SK-N-SH (cell line): Measurements from ENCODE around the gene ITIH1. TPM values are rescaled to one million over a fixed set of nuclear protein-coding genes. Genes with fewer than 3 reads are reported as not detected.

Source experiments
- CTCF ChIA-PET: fragments of 300-600, 350-600 bp; formaldehyde crosslinking; extraction: SDS; loops from one replicate; lab custom pipeline; 2021; lab: Yijun Ruan, JAX
- POLR2A ChIA-PET: fragments of 350-600 bp; sonication (Branson Sonifier 250); formaldehyde crosslinking; extraction: SDS; loops from one replicate; lab custom pipeline; 2020; ENCODE audit warnings: antibody characterized with exemption, inconsistent platforms; lab: Yijun Ruan, JAX
- DNase-seq: peaks from one replicate; pipeline ENCODE4 v3.0.0; 2012
- H2AFZ ChIP-seq: fragments of 200-600 bp; sonication (generic); 2 replicates; pipeline ENCODE4 v1.8.1; 2016; ENCODE audit warnings: antibody characterized with exemption, mild to moderate bottlenecking, low read depth
- H3F3A ChIP-seq: fragments of 200-600 bp; sonication (generic); replicated peaks from 2 replicates; pipeline ENCODE3; 2016; ENCODE audit warnings: antibody characterized with exemption, mild to moderate bottlenecking; ENCODE audit not compliant: insufficient read depth
- H3K27ac ChIP-seq, 2 experiments: fragments of 200-500 bp in 1 of 2; fragments of 200-600 bp in 1 of 2; sonication (Bioruptor generic) in 1 of 2; sonication (generic), shearing (Covaris generic) in 1 of 2; 2 replicates each; pipeline versions ENCODE4 v1.5.1 to v1.6.1; 2014 to 2016; ENCODE audit warnings: low read depth in 2 of 2, inconsistent platforms in 1 of 2, low read length in 1 of 2, mild to moderate bottlenecking in 1 of 2, mixed read lengths in 1 of 2
- H3K27me3 ChIP-seq: fragments of 200-600 bp; sonication (generic), shearing (Covaris generic); 2 replicates; pipeline ENCODE4 v1.6.1; 2016; ENCODE audit warnings: mixed run types; ENCODE audit not compliant: insufficient read depth
- H3K36me3 ChIP-seq, 2 experiments: fragments of 200-500 bp in 1 of 2; fragments of 200-600 bp in 1 of 2; sonication (Bioruptor generic) in 1 of 2; sonication (generic) in 1 of 2; replicated peaks in 1 of 2; 2 replicates each; pipeline versions ENCODE3 to v1.5.1; 2014 to 2016; ENCODE audit warnings: low read length in 1 of 2, mild to moderate bottlenecking in 1 of 2; ENCODE audit not compliant: insufficient read depth in 2 of 2, control insufficient read depth in 1 of 2
- H3K4me1 ChIP-seq, 2 experiments: fragments of 200-500 bp in 1 of 2; fragments of 200-600 bp in 1 of 2; sonication (Bioruptor generic) in 1 of 2; sonication (generic), shearing (Covaris generic) in 1 of 2; 2 replicates each; pipeline versions ENCODE4 v1.5.1 to v1.6.1; 2014 to 2016; ENCODE audit warnings: low read depth in 1 of 2, low read length in 1 of 2, mixed run types in 1 of 2; ENCODE audit not compliant: insufficient read depth in 2 of 2, control insufficient read depth in 1 of 2
- H3K4me2 ChIP-seq: fragments of 200-600 bp; sonication (generic), shearing (Covaris generic); 2 replicates; pipeline ENCODE4 v1.6.1; 2017; ENCODE audit warnings: mixed run types
- H3K4me3 ChIP-seq, 2 experiments: fragments of 200-500 bp in 1 of 2; fragments of 200-600 bp in 1 of 2; sonication (Bioruptor generic) in 1 of 2; sonication (generic), shearing (Covaris generic) in 1 of 2; 2 replicates each; pipeline versions ENCODE4 v1.5.1 to v1.8.1; 2014 to 2016; ENCODE audit warnings: low read depth in 2 of 2, inconsistent platforms in 1 of 2, low read length in 1 of 2, mild to moderate bottlenecking in 1 of 2, mixed read lengths in 1 of 2, moderate library complexity in 1 of 2
- H3K79me2 ChIP-seq: fragments of 200-600 bp; sonication (generic); 2 replicates; pipeline ENCODE4 v1.8.1; 2017; ENCODE audit warnings: mild to moderate bottlenecking; ENCODE audit not compliant: insufficient read depth
- H3K9ac ChIP-seq: fragments of 200-600 bp; sonication (generic); 2 replicates; pipeline ENCODE4 v1.6.1; 2017; ENCODE audit warnings: mixed run types
- H3K9me2 ChIP-seq: fragments of 200-600 bp; sonication (generic); 2 replicates; pipeline ENCODE4 v1.6.1; 2017; ENCODE audit warnings: mixed run types
- H3K9me3 ChIP-seq: fragments of 200-600 bp; sonication (generic); 2 replicates; pipeline ENCODE4 v1.6.1; 2017; ENCODE audit warnings: mixed run types, mild to moderate bottlenecking, moderate library complexity
- H4K20me1 ChIP-seq: fragments of 200-600 bp; sonication (generic); 2 replicates; pipeline ENCODE4 v1.6.1; 2017; ENCODE audit warnings: mild to moderate bottlenecking, mixed run types; ENCODE audit not compliant: insufficient read depth
- EP300 ChIP-seq, 2 experiments: IDR thresholded peaks; 2 replicates each; pipeline versions ENCODE4 v1.4.0 to v1.6.1; 2012; ENCODE audit warnings: borderline replicate concordance in 1 of 2, low read depth in 1 of 2, low read length in 1 of 2
- FOSL2 ChIP-seq: IDR thresholded peaks from 2 replicates; pipeline ENCODE4 v1.4.0; 2012; ENCODE audit warnings: low read depth, mild to moderate bottlenecking, moderate library complexity, borderline replicate concordance
- IRF3 ChIP-seq: fragments of 150-350 bp; IDR thresholded peaks from 2 replicates; pipeline ENCODE4 v1.6.1; 2016; ENCODE audit warnings: mild to moderate bottlenecking, low read depth, low read length
- MAX ChIP-seq: IDR thresholded peaks from 2 replicates; pipeline ENCODE4 v1.4.0; 2012; ENCODE audit warnings: low read depth
- MEF2A ChIP-seq: IDR thresholded peaks from 2 replicates; pipeline ENCODE4 v1.4.0; 2012; ENCODE audit warnings: low read depth, borderline replicate concordance
- MXI1 ChIP-seq: IDR thresholded peaks from 2 replicates; pipeline ENCODE4 v1.6.1; 2012; ENCODE audit warnings: mild to moderate bottlenecking, low read depth, low read length, improper control_type of control experiment
- NFIC ChIP-seq: IDR thresholded peaks from 2 replicates; pipeline ENCODE4 v1.4.0; 2012; ENCODE audit warnings: borderline replicate concordance
- RXRA ChIP-seq: IDR thresholded peaks from 2 replicates; pipeline ENCODE4 v1.4.0; 2012; ENCODE audit warnings: low read depth, mild to moderate bottlenecking, borderline replicate concordance
- SIN3A ChIP-seq: IDR thresholded peaks from 2 replicates; pipeline ENCODE4 v1.6.1; 2012; ENCODE audit warnings: low read depth, mild to moderate bottlenecking, low read length, moderate library complexity, borderline replicate concordance
- TEAD4 ChIP-seq: IDR thresholded peaks from 2 replicates; pipeline ENCODE4 v1.4.0; 2012; ENCODE audit warnings: mild to moderate bottlenecking, borderline replicate concordance; ENCODE audit not compliant: insufficient read depth
- USF1 ChIP-seq: IDR thresholded peaks from 2 replicates; pipeline ENCODE4 v1.4.0; 2012; ENCODE audit warnings: low read depth, borderline replicate concordance
- USF2 ChIP-seq: fragments of 150-350 bp; IDR thresholded peaks from 2 replicates; pipeline ENCODE4 v1.6.1; 2017; ENCODE audit warnings: antibody characterized with exemption, low read length, low read depth, borderline replicate concordance
- WGBS: methylation state at CpG from one replicate; pipeline ENCODE4 v1.1.6; 2017; ENCODE audit warnings: low lambda C conversion rate; 5-methylcytosine and 5-hydroxymethylcytosine counted together
- polyA plus RNA-seq, 3 experiments: library from polyadenylated mRNA; depleted of rRNA; stranded (reverse); fragments of >200 nt; gene quantifications; 2 replicates each; pipeline ENCODE4 v1.2.3, GENCODE V29; 2012

The ITIH1 gene
- polyA plus RNA-seq, 1 of the 3 experiments (the other 2 are of a cell fraction) = not detected

- WGBS = 52% methylated on average over 2 of the region's 5 CpGs
- no peak for TF ChIP-seq NFIC
- no peak for TF ChIP-seq TEAD4
- TF ChIP-seq MAX = no peak
- no peak for TF ChIP-seq SIN3A
- TF ChIP-seq USF2 = no peak
- TF ChIP-seq EP300 (IDR thresholded peaks at IDR 0.05; ENCODE audit: borderline replicate concordance in 1 of 2, low read depth in 1 of 2, low read length in 1 of 2) = no peak
- no peak for TF ChIP-seq USF1
- TF ChIP-seq MEF2A = no peak
- no peak for TF ChIP-seq IRF3
- no peak for TF ChIP-seq RXRA
- no peak for TF ChIP-seq MXI1
- TF ChIP-seq FOSL2 = no peak
- TF ChIP-seq, all 33 proteins: peak for 0
- CTCF ChIA-PET = no interaction called here
These were observed 7.7 kb downstream of the ITIH1 start for GRCh38 chr3:52784931-52785590.

More at GRCh38 chr3:52784931-52785590, 7.7 kb downstream of the ITIH1 start:
- Histone ChIP-seq H4K20me1 (no peaks in the 10 kb centered on the region), H2AFZ (no peak overlapping the region), H3K27me3 (peaks cover 6% of the 10 kb centered on the region; the same call in 1 of the 2 replicates), H3K9me3 (no peaks in the 10 kb centered on the region), H3K79me2 (no peaks in the 10 kb centered on the region), H3K27ac (no peak overlapping the region), H3K9me2 (no peaks in the 10 kb centered on the region), H3K4me3 (no peak overlapping the region), H3K4me1 (no peaks in the 10 kb centered on the region), H3F3A (no peaks in the 10 kb centered on the region), H3K4me2 (no peak overlapping the region), H3K9ac (no peak overlapping the region), H3K36me3 (no peaks in the 10 kb centered on the region)
- POLR2A ChIA-PET = interaction anchor here (0.7 kb wide), 1 partner anchor 15 kb away, joined by 6 read pairs; the partner anchor contains the start of gene NEK4
- no peak for DNase-seq
